ENCODE results near the gene MSRB3.

DNA sequence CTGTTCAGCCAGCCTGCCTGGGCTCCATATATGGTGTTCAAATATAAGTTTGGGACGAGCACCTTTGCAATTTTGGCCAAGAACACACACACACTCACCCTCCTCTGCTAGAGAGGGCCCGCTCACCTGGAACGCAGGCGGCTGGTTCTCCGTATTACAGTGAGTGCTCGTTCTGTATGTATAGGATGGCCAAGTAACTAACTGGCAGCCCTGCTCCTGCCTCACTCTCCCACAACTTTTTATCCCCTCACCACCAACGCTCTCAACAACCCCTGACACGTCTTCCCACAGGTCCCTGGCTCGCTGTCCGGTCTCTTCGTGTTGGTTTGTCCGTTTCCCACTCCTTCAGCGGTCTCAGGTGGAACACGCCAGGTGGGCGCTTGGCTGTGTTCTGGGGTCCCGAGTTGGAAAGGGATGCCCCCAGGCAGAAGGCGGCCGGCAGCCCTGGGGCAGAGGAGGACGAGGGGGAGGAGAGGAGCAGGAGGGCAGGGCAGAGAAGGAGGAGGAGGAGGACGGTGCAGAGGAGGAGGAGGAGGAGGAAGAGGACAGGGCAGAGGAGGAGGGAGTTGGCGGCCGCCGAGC, 398 bp upstream of the MSRB3 start:
- TF ChIP-seq, protein P1, sequence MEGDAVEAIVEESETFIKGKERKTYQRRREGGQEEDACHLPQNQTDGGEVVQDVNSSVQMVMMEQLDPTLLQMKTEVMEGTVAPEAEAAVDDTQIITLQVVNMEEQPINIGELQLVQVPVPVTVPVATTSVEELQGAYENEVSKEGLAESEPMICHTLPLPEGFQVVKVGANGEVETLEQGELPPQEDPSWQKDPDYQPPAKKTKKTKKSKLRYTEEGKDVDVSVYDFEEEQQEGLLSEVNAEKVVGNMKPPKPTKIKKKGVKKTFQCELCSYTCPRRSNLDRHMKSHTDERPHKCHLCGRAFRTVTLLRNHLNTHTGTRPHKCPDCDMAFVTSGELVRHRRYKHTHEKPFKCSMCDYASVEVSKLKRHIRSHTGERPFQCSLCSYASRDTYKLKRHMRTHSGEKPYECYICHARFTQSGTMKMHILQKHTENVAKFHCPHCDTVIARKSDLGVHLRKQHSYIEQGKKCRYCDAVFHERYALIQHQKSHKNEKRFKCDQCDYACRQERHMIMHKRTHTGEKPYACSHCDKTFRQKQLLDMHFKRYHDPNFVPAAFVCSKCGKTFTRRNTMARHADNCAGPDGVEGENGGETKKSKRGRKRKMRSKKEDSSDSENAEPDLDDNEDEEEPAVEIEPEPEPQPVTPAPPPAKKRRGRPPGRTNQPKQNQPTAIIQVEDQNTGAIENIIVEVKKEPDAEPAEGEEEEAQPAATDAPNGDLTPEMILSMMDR (conservative IDR thresholded peaks at IDR 0.05; ENCODE audit: low read length), result no peak
- TF ChIP-seq EZH2phosphoT487 (IDR thresholded peaks at IDR 0.05; ENCODE audit: borderline replicate concordance), result no peak
